Neutrophil (primary cell): ENCODE results near the gene C1orf122.
"Not testable (repeated sequence)": the region's sequence is repeated elsewhere in the genome, so short reads cannot be mapped to it uniquely, and the experiment has no call there.

Experiments
- H3K27ac ChIP-seq: fragments of 200-600 bp; sonication (generic); 2 replicates; pipeline ENCODE4 v1.5.1; 2016; ENCODE audit warnings: mild to moderate bottlenecking, moderate library complexity
- H3K27me3 ChIP-seq: fragments of 200-600 bp; sonication (generic); 2 replicates; pipeline ENCODE4 v1.6.0; 2016; ENCODE audit warnings: mild to moderate bottlenecking
- H3K36me3 ChIP-seq: fragments of 200-600 bp; sonication (generic); 2 replicates; pipeline ENCODE4 v1.5.1; 2017
- H3K4me1 ChIP-seq, 2 experiments: fragments of 200-600 bp in 1 of 2; sonication (generic) in 1 of 2; 1 replicate in 1 of 2; 2 replicates in 1 of 2; pipeline versions ENCODE4 v1.5.1 to v1.6.1; 2013 to 2016; ENCODE audit warnings: low read depth in 1 of 2, low read length in 1 of 2, mild to moderate bottlenecking in 1 of 2, moderate library complexity in 1 of 2; ENCODE audit not compliant: control insufficient read depth in 1 of 2, insufficient read depth in 1 of 2
- H3K4me3 ChIP-seq, 2 experiments: fragments of 200-600 bp in 1 of 2; sonication (generic) in 1 of 2; 1 replicate in 1 of 2; 2 replicates in 1 of 2; pipeline ENCODE4 v1.5.1; 2013 to 2016; ENCODE audit warnings: low read depth in 1 of 2, low read length in 1 of 2, mild to moderate bottlenecking in 1 of 2, moderate library complexity in 1 of 2
- H3K9me3 ChIP-seq: fragments of 200-600 bp; sonication (generic); 2 replicates; pipeline ENCODE4 v1.5.1; 2016
- CTCF ChIP-seq: fragments of 200-600 bp; sonication (generic); IDR thresholded peaks from 2 replicates; pipeline ENCODE4 v1.5.1; 2016; ENCODE audit warnings: antibody characterized with exemption

Gene C1orf122

GRCh38 chr1:37764414-37764825 is 43.2 kb upstream of the C1orf122 start:
- no peak for TF ChIP-seq CTCF
- H3K4me3 ChIP-seq, result no peak overlapping the region
- H3K27ac ChIP-seq, result no peak overlapping the region
- no peaks in the 10 kb centered on the region for H3K9me3 ChIP-seq
- peaks cover 100% of the 10 kb centered on the region for H3K27me3 ChIP-seq
- H3K36me3 ChIP-seq, result no peaks in the 10 kb centered on the region
- no peaks in the 10 kb centered on the region for H3K4me1 ChIP-seq

- Histone ChIP-seq H3K4me1 (no peaks in the 10 kb centered on the region), H3K27ac (no peak within 1 kb of the TSS), H3K4me3 (no peak within 1 kb of the TSS), H3K9me3 (no peaks in the 10 kb centered on the region), H3K27me3 (peaks cover 100% of the 10 kb centered on the region), H3K36me3 (no peaks in the 10 kb centered on the region)
- TF ChIP-seq CTCF, result no peak
Measured at GRCh38 chr1:37764888-37765441, 42.6 kb upstream of the C1orf122 start, which contains the start of gene EPHA10. Gene EPHA10, minus strand, starts transcription at chr1:37765120. Its CDS starts 54 bp downstream, at chr1:37765066.

GRCh38 chr1:37765916-37766664 is 41.5 kb upstream of the C1orf122 start:
- H3K27ac ChIP-seq, result no peak overlapping the region
- peaks cover 100% of the 10 kb centered on the region for H3K27me3 ChIP-seq
- no peaks in the 10 kb centered on the region for H3K36me3 ChIP-seq
- no peak overlapping the region for H3K4me3 ChIP-seq
- no peaks in the 10 kb centered on the region for H3K9me3 ChIP-seq
- no peaks in the 10 kb centered on the region for H3K4me1 ChIP-seq
- no peak for TF ChIP-seq CTCF

- Histone ChIP-seq H3K9me3 (no peaks in the 10 kb centered on the region), H3K4me3 (no peak overlapping the region), H3K27ac (no peak overlapping the region), H3K4me1 (no peaks in the 10 kb centered on the region), H3K27me3 (peaks cover 86% of the 10 kb centered on the region), H3K36me3 (no peaks in the 10 kb centered on the region)
- no peak for TF ChIP-seq CTCF
Measured at GRCh38 chr1:37767488-37767887, 40.1 kb upstream of the C1orf122 start.

- H3K9me3 ChIP-seq, H3K36me3 ChIP-seq, H3K27ac ChIP-seq, H3K4me1 ChIP-seq, H3K4me3 ChIP-seq: not testable (repeated sequence)
- peaks cover 69% of the 10 kb centered on the region for H3K27me3 ChIP-seq
Measured at GRCh38 chr1:37771440-37771839, 36.1 kb upstream of the C1orf122 start.

GRCh38 chr1:37776946-37777516 is 30.6 kb upstream of the C1orf122 start:
- H3K4me1 ChIP-seq, result no peaks in the 10 kb centered on the region
- peaks cover 69% of the 10 kb centered on the region for H3K27me3 ChIP-seq
- no peak overlapping the region for H3K4me3 ChIP-seq
- no peak overlapping the region for H3K27ac ChIP-seq
- no peaks in the 10 kb centered on the region for H3K9me3 ChIP-seq
- no peak for TF ChIP-seq CTCF
- no peaks in the 10 kb centered on the region for H3K36me3 ChIP-seq
